GM18526 (cell line): ENCODE data around the gene VIPR1.

Source experiments
- POLR2A ChIP-seq: IDR thresholded peaks from 3 replicates; pipeline ENCODE4 v1.6.1; 2011; ENCODE audit not compliant: insufficient read length; ENCODE audit errors: extremely low read depth

VIPR1 gene

GRCh38 chr3:42490243-42490642, 12.2 kb upstream of the VIPR1 start:
- no peak for TF ChIP-seq POLR2A

GRCh38 chr3:42491881-42492507, 10.4 kb upstream of the VIPR1 start:
- TF ChIP-seq POLR2A = no peak

- no peak for TF ChIP-seq POLR2A
Measured at GRCh38 chr3:42492508-42493080, 9.8 kb upstream of the VIPR1 start.

- no peak for TF ChIP-seq POLR2A
Measured at GRCh38 chr3:42493126-42493797, 9.2 kb upstream of the VIPR1 start.

GRCh38 chr3:42493798-42494151, 8.7 kb upstream of the VIPR1 start:
- no peak for TF ChIP-seq POLR2A

- no peak for TF ChIP-seq POLR2A
Measured at GRCh38 chr3:42495393-42495792, 7.0 kb upstream of the VIPR1 start.

- no peak for TF ChIP-seq POLR2A
Measured at GRCh38 chr3:42497009-42497731, 5.3 kb upstream of the VIPR1 start.

- no peak for TF ChIP-seq POLR2A
Measured at GRCh38 chr3:42498034-42498433, 4.4 kb upstream of the VIPR1 start.

GRCh38 chr3:42498791-42499477, 3.5 kb upstream of the VIPR1 start:
- TF ChIP-seq POLR2A = no peak

- no peak for TF ChIP-seq POLR2A
Measured at GRCh38 chr3:42499478-42499871, 3.0 kb upstream of the VIPR1 start.

GRCh38 chr3:42500091-42500490, 2.4 kb upstream of the VIPR1 start:
- no peak for TF ChIP-seq POLR2A

- no peak for TF ChIP-seq POLR2A
Measured at GRCh38 chr3:42500909-42501308, 1.5 kb upstream of the VIPR1 start.

- no peak for TF ChIP-seq POLR2A
Measured at GRCh38 chr3:42501321-42501680, 1.1 kb upstream of the VIPR1 start.

GRCh38 chr3:42501681-42502428, 588 bp upstream of the VIPR1 start:
- no peak for TF ChIP-seq POLR2A

GRCh38 chr3:42503251-42503924, 945 bp downstream of the VIPR1 start:
- TF ChIP-seq POLR2A = no peak

- no peak for TF ChIP-seq POLR2A
Measured at GRCh38 chr3:42503957-42504333, 1.5 kb downstream of the VIPR1 start.
